GM11168 (cell line): ENCODE results near the gene C9orf85.
"Not testable (repeated sequence)": the region's sequence is repeated elsewhere in the genome, so short reads cannot be mapped to it uniquely, and the experiment has no call there.

Source experiments
- in situ Hi-C: fragments of 300-500 bp; cut with MboI; formaldehyde crosslinking; loops from one replicate; pipeline ENCODE4 v1.12.0; 2022; ENCODE audit warnings: low sequenced_read_pairs; ENCODE audit not compliant: unreplicated experiment

C9orf85 gene, protein sequence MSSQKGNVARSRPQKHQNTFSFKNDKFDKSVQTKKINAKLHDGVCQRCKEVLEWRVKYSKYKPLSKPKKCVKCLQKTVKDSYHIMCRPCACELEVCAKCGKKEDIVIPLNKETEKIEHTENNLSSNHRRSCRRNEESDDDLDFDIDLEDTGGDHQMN

DNA sequence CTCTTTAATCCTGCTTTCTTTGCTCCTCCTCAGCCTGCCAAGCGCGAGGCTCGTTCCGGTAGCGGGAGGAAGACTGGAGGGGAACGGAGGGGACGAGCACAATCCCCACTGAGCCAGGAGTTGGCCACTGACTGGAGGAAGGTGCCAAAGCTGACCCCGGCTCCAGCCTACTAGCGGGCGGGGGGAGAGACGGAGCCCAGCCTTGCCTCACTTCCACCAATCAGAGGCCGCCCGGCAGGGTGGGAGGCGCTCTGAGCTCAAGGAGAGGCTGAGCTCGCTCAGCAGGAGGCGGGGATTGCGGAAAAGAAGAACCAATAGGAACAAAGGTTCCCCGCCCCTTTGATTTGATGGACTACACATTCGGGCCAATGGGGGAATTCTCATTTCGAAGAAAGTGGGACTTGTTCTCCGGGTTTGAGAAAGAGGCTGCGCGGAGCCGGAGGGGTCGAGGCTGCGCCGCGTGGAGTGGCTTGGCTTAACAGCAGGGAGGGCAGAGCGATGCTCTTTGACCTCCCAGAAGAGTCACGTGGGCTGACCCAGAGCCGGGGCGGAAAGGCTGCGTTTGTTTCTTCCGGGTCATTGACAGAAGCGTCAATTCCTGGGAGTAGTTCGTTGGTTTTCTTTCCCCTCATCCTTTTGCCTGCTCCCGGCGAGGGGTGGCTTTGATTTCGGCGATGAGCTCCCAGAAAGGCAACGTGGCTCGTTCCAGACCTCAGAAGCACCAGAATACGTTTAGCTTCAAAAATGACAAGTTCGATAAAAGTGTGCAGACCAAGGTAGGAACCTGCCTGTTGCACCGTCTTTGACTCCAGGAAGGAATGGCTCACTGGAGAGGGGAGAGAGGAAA lies at the start of gene C9orf85, which contains the start of gene ABHD17B:
Gene C9orf85 (plus strand): TSS at position 579 of the 847 bp plus-strand sequence. CDS start 96 bp downstream, at position 675.
Gene ABHD17B (minus strand): TSS at position 133 of the 847 bp plus-strand sequence. CDS start 36,113 bp downstream, outside the sequence.
- in situ Hi-C loops: no loop called here

DNA sequence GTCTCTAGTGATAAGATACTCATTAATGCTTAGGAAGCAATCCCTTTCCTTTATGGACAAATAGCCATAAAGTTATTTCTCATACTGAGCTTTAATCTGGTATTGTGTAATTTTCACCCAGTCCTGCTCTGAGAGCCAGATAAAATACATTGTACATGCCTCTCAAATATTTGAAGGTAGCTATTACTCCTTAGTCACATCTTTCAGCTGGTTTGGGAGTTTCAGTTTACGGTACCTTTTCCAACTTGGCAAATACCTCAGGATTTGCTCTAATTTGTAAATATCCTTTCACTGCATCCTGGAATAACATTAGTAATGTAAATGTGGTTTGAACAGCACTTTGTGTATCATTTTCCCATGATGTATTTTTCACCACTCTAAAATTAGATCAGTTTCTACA lies 47.8 kb upstream of the C9orf85 start:
- in situ Hi-C loops: no loop called here

DNA sequence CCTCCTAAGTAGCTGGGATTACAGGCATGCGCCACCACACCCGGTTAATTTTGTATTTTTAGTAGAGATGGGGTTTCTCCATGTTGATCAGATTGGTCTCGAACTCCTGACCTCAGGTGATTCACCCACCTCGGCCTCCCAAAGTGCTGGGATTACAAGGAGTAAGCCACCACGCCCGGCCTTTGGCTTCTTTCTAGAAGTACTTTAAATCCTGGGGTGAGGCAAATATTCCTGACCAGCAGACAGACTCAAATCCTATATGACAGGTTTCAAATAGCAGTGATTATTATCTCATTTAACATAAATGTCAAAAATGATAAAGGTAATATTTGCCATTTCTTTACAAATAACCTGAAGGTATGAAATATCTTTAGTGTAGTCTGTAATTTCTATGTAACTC lies 36.1 kb upstream of the C9orf85 start:
- in situ Hi-C loops: no loop called here

DNA sequence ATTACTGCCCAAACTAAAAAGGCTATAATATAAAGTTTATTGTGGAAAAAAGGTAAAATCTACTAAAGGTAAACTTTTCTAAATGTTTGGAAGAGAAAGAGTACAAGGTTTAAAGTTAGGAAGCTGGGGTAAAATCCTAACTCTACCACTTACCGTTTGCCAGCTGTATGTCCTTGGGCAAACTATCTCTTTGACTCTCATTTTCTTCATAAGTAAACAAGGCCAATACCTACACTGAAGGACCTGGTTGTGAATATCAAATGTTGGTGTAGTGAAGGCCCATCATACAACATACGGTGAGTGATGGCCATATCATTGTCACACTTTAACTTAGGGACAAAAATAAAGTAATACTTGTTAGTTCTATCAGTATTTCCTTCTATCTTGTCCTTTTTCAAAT lies 35.3 kb upstream of the C9orf85 start:
- in situ Hi-C loops: no loop called here

DNA sequence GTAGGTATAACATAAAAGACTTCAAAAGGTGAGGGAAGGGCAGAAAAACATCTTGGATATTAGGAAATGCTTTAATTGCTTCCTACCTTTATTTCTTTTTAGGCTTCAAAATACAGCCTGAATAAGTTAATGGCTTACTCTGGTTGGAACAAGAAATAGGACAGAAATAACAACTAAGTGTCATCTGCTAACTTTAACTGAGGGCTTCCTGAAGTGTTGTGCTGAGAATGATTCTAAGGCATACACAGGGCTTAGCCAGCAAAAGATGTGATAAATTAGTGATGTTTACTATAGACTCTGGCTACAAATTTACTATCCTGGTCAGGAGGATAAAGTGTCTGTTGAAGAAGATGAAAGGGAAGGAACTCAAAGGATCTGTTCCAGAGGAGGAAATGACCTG lies 34.6 kb upstream of the C9orf85 start:
- in situ Hi-C loops: no loop called here

DNA sequence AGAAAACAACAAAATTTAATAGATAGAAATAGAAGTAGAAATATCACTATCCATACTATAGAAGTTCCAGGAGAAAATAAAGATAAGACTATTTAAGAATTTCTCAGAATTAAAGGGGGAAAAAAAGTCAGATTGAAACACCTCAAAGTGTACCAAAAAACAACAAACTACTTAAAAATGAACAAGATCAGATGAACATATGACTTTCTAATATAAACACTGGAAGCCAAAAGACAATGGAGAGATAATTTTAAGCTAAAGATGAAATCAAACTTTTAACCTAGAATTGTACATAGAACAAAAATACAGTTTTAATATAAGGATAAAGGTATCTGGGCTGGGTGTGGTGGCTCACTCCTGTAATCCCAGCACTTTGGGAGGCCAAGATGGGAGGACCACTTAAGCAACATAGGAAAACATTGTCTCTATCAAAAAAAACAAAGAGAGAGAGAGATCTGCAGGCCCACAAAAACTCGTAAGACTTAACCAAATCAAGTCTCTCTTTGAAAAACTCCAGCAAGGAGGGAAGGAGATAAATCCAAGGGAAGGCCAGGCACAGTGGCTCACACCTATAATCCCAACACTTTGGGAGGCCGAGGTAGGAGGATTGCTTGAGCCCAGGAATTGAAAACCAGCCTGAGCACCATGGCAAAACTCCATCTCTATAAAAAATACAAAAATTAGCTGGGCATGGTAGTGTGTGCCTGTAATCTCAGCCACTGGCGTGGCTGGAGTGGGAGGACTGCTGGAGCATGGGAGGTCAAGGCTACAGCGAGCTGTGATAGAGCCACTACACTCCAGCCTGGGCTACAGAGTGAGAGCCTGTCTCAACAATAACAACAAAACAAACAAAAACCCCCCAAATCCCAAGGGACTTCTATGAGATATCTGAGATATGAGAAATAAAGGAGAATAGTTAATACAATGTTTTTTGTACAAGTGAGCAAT lies 32.8 kb upstream of the C9orf85 start:
- in situ Hi-C loops: no loop called here

DNA sequence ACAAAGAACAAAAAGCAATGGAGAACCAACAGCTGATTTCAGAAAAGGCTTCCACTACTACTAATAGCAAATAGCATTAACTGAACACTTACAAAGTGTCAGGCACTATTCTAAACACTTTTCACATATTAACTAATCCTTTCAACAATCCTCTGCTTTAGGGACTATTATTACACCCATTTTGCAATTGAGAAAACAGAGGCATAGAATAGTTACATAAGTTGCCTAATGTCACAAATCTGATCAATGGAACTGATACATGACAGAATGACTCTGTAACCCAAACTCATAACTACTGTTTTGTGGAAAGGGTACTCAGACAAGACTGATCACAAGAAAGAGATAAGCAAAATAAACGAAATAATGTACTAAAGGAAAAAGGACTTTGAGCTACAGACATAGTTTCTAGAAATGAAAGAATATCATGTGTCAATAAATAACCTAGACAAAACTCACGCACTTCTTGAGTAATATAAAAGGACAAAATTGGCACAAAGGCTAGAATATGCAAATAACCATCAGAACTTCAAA lies 31.7 kb upstream of the C9orf85 start:
- in situ Hi-C loops: no loop called here

DNA sequence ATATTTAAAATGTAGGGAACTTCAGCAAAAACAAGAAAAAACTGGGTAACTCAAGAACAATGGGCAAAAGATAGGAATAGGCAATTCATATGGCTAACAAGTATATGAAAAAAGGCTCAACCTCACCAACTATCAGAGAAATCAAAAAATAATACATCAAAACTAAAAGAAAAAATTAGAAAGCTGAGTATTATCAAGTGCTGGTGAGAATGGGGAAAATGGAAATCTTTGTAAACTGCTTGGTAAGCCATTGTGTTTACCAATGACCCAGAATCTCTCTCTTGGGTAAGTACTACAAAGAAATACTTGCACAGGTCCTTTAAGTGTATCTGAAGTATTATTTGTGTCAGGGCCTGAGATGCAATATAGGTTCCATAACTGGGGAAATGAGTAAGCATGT lies 27.4 kb upstream of the C9orf85 start:
- in situ Hi-C loops: no loop called here

DNA sequence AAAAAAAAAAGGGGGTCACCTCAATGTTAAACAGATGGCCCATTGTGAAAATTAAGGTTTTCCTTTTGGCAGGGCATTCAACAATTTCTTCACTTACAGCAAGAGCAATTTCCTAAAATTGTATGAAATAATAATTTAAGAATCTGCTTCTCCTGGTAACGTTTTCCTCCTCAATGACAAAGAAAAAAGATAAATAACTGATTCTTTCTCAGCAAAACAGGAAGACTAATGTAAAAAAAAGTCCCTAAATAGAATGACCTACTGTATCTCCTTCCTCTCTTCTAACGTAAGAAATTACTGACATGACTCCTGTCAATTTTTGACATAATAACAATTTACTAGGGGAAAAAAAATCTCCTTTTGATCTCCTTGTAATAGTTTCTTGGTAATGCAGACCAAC lies 26.0 kb upstream of the C9orf85 start:
- in situ Hi-C loops: no loop called here

DNA sequence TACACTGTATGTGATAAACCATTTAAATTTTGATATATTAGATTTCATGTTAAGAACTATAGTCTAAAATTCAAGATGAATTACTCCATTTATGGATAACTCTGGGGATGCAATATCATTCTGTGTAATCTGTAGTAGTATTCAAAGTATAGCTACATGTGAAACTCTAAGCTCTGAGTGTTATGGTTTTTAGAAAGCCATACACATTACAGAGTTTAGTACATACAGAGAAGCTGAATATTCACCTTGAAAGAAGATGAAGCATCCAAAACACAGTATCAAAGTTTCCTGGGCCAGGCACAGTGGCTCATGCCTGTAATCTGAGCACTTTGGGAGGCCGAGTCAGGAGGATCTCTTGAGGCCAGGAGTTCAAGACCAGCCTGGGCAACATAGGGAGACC lies 25.4 kb upstream of the C9orf85 start:
- in situ Hi-C loops: no loop called here

DNA sequence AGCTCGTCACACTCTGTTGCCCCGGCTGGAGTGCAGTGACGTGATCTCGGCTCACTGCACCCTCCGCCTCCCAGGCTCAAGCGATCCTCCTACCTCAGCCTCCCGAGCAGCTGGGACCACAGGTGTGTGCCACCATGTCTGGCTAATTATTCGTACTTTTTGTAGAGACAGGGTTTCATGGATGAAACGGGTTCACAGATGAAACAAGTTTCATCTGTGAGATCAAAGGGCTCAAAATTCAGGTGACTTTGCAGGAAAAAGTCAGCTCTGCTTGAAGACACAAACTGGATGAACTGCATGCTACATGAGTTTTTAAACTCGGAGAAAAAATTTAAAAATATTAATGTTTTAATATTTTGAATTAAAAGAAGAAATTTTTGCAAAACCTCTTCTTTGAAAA lies 24.9 kb upstream of the C9orf85 start:
- in situ Hi-C loops: no loop called here

DNA sequence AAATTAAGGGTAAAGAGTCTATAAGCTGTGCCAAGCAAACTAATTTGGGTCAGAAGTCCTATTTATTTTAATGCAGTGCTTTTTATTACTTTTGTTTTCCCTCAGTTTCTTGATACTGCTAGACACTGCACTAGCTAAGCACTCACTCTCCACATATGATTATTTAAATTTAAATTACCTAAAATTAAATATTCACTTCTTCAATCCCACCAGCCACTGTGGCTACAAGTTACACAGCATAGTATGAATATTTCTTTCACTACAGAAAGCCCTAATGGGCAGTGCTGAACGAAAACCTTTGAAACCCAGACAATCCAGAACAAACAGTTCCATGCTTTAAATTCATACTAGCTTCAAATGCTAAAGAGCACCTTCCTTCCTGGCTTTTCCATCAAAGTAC lies 24.1 kb upstream of the C9orf85 start:
- in situ Hi-C loops: no loop called here

DNA sequence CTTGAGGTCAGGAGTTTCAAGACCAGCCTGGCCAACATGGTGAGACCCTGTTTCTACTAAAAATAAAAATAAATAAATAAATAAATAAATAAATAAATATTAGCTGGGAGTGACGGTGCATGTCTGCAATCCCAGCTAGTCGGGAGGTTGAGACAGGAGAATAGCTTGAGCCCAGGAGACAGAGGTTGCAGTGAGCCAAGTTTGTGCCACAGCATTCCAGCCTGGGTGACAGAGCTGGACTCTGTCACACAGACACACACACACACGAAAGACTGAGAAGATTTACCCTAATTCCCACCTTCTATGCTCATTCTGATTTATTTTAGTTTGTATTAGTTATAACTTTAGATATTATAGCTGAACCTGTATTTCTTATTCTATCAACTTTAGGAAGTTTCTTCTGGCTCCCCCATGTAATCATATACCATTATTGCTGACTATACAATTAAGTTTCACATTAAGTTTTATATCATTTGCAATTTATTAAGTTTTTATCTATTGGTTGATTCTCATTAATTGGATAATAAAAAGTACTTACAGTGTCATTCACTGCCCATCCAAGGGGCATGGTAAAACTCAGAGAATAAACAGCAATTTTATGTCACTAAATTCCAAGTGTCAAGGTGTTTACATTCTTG lies 21.3 kb upstream of the C9orf85 start:
- in situ Hi-C loops: no loop called here

DNA sequence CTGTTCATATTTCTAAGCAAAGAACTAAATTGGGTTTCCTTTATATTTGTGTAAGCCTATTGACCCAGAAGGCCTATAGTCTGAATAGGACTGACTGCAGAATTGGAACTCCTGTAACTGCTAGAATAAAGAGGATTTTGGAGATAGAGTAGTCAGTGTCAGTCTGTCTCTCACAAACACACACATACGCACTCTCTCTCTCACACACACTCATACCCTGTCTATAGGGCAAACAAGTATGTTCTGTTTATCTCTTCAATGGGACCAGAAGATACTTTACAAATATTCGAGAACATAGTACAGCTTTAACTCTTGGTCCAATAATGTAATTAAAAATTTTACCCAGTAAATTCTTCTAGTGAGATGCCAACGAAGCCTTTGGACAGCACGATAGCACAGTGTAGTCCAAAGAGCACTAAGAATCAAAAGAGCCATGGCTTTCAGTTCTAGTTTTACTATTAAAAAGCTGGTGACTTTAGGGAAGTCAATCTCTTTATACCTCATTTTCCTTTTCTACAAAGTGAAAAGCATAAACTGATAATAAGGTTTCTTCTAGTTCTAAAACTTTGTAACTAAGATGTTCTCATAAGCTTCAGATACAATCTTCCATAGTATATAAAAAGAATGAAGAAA lies 19.8 kb upstream of the C9orf85 start:
- in situ Hi-C loops: no loop called here

DNA sequence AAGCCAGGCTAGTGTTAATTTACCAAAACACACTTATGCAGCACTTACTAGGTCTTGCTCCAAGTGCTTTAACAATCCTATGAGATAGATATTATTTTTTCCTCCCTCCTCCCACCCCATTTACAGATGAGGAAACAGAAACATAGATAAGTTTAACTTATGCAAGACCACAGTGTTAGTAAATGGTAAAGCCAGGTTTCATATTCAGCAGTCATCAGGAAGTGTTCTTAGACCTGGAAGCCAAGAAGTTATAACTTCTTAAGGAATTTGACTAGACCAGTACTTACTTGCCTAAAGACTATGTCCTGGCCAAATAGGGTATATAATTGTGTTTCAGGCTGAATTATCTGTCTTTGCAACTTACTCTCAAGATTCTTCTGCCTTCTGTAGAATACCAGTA lies 16.3 kb upstream of the C9orf85 start:
- in situ Hi-C loops: no loop called here

DNA sequence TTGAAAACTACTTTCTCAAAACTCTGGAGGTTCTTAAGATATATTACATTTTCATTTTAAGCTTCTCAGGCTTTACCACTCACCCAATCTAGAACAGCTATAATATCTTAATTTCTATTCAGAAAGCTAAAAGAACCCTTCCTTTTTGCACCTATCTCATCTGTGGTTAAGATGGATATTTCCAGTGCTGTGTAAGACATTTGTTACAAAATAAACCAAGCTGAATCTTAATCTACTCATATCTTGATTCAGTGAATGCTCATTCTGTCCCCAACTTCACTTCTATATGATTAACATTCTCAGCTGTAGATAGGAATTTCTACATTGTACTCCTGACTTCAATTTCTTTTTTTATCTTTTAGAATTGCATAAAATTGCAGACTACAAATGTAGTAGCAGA lies 15.5 kb upstream of the C9orf85 start:
- in situ Hi-C loops: no loop called here

DNA sequence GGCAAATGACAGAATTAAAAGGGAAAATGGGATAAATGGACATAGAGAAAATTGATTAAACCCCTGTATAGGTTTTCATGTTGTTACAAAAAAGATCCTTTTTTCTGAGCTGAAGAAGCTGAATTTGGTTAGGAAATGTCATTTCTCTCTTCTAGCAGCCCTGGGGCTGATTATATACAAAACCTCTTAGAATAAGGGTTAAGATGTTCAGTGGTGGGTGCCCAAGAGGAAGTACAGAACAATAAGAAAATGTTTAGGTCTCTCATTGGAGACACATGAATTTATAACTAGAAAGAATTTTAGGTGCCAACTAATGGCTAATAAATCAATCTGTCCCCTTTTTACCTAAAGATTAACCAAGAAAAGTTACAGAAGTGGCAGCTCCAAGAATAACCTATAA lies 14.7 kb upstream of the C9orf85 start:
- in situ Hi-C loops: no loop called here

DNA sequence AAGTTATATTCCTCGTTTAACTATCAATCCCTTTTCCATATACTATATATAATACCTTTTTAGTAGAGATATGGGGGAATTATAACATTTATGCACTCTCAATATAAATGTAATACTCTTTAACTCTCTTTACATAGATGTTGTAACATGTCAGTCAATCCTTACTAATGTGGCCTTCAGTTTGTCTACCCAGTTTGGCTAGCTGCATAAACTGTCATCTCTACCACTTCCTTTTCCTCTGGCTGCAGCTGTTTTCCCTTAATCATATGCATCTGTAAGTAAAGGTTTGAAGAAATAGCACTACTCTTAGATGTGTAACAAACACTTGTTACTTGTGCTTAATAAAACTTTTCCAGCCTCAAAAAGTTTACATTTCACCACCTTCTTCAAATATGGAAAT lies 13.9 kb upstream of the C9orf85 start:
- in situ Hi-C loops: no loop called here

DNA sequence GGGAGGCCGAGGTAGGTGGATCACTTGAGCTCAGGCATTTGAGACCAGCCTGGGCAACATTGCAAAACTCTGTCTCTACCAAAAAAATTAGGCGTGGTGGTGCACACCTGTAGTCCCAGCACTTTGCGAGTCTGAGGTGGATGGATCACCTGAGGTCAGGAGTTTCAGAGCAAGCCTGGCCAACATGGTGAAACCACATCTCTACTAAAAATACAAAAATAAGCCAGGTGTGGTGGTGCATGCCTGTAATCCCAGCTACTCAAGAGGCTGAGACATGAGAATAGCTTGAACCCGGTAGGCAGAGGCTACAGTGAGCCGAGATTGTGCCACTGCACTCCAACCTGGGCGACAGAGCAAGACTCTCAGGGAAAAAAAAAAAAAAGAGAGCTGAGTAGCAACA lies 12.7 kb upstream of the C9orf85 start:
- in situ Hi-C loops: not testable (repeated sequence)
